Osteoblast (primary cell): ENCODE measurements around the gene GPR33. TPM values are rescaled to one million over a fixed set of nuclear protein-coding genes. Genes with fewer than 3 reads are reported as not detected.

Source experiments
- DNase-seq: peaks from one replicate; pipeline ENCODE4 v3.0.0; 2011; ENCODE audit warnings: low spot score, mixed read lengths; ENCODE audit not compliant: insufficient read length; ENCODE audit errors: missing footprints
- H2AFZ ChIP-seq: 2 replicates; pipeline ENCODE4 v1.6.0; 2011; ENCODE audit warnings: mild to moderate bottlenecking, low read length
- H3K27ac ChIP-seq: 2 replicates; pipeline ENCODE4 v1.5.1; 2011; ENCODE audit warnings: mild to moderate bottlenecking, low read depth, low read length, moderate library complexity
- H3K27me3 ChIP-seq: 2 replicates; pipeline ENCODE4 v1.6.0; 2012; ENCODE audit warnings: mild to moderate bottlenecking, control low read depth, inconsistent platforms, low read length, moderate library complexity; ENCODE audit not compliant: insufficient read depth
- H3K36me3 ChIP-seq: 2 replicates; pipeline ENCODE4 v1.5.1; 2011; ENCODE audit warnings: mild to moderate bottlenecking, low read length, control low read depth, moderate library complexity; ENCODE audit not compliant: insufficient read depth
- H3K4me1 ChIP-seq: 2 replicates; pipeline ENCODE4 v1.5.1; 2011; ENCODE audit warnings: mild to moderate bottlenecking, low read length, control low read depth, moderate library complexity; ENCODE audit not compliant: insufficient read depth
- H3K4me2 ChIP-seq: 2 replicates; pipeline ENCODE4 v1.6.0; 2011; ENCODE audit warnings: mild to moderate bottlenecking, low read length; ENCODE audit not compliant: insufficient read depth
- H3K4me3 ChIP-seq: fragments of 200-600 bp; sonication (generic); 3 replicates; pipeline ENCODE4 v1.5.1; 2012; ENCODE audit warnings: mild to moderate bottlenecking, low read length, inconsistent platforms; ENCODE audit not compliant: insufficient read depth
- H3K79me2 ChIP-seq: 2 replicates; pipeline ENCODE4 v1.6.0; 2012; ENCODE audit warnings: mild to moderate bottlenecking, low read length, control low read depth, inconsistent platforms; ENCODE audit not compliant: insufficient read depth
- H3K9me3 ChIP-seq: 2 replicates; pipeline ENCODE4 v1.5.1; 2011; ENCODE audit warnings: low read depth, low read length, control low read depth
- H4K20me1 ChIP-seq: 2 replicates; pipeline ENCODE4 v1.6.0; 2012; ENCODE audit warnings: mild to moderate bottlenecking, low read length, control low read depth; ENCODE audit not compliant: insufficient read depth
- total RNA-seq: library from RNA; depleted of rRNA; stranded (reverse); fragments of >200 nt; gene quantifications from 2 replicates; pipeline ENCODE4 v1.2.3, GENCODE V29; 2012
- TF ChIP-seq, protein P1 (sequence below): IDR thresholded peaks from 2 replicates; pipeline ENCODE4 v1.5.1; 2011; ENCODE audit warnings: mild to moderate bottlenecking, low read depth, low read length, moderate library complexity; ENCODE audit errors: extremely low read depth

The GPR33 gene
- total RNA-seq, 1 donor, result not detected

GRCh38 chr14:31489691-31490090, 1.9 kb upstream of the GPR33 start:
- no peak overlapping the region for H3K4me3 ChIP-seq
- H4K20me1 ChIP-seq, result no peaks in the 10 kb centered on the region
- TF ChIP-seq, protein P1, sequence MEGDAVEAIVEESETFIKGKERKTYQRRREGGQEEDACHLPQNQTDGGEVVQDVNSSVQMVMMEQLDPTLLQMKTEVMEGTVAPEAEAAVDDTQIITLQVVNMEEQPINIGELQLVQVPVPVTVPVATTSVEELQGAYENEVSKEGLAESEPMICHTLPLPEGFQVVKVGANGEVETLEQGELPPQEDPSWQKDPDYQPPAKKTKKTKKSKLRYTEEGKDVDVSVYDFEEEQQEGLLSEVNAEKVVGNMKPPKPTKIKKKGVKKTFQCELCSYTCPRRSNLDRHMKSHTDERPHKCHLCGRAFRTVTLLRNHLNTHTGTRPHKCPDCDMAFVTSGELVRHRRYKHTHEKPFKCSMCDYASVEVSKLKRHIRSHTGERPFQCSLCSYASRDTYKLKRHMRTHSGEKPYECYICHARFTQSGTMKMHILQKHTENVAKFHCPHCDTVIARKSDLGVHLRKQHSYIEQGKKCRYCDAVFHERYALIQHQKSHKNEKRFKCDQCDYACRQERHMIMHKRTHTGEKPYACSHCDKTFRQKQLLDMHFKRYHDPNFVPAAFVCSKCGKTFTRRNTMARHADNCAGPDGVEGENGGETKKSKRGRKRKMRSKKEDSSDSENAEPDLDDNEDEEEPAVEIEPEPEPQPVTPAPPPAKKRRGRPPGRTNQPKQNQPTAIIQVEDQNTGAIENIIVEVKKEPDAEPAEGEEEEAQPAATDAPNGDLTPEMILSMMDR, result no peak
- DNase-seq, result no peak
- H2AFZ ChIP-seq, result no peak overlapping the region
- H3K27me3 ChIP-seq, result no peaks in the 10 kb centered on the region
- no peak overlapping the region for H3K27ac ChIP-seq
- no peaks in the 10 kb centered on the region for H3K79me2 ChIP-seq
- no peak overlapping the region for H3K4me2 ChIP-seq
- no peaks in the 10 kb centered on the region for H3K36me3 ChIP-seq
- no peaks in the 10 kb centered on the region for H3K4me1 ChIP-seq
- H3K9me3 ChIP-seq, result no peaks in the 10 kb centered on the region

DNA sequence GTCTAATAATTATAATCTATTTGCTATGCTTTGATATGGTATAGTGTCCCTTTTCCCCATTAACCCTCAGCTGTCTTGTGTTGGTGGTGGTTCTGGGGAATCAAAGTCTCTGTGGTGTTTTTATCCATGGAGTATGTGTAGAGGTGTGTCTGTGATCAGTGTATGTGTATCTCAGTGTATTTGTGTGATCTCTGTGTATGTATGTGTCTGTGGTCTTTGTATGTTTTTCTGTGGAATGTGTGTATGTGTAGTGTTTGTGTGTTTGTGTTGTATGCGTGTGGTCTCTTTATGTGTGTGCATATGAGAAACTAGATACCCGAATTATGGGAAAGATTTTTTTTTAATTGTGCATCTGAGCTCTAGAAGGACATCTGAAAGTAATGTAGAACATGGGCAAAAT, 1.1 kb downstream of the GPR33 start:
- Histone ChIP-seq H3K4me2 (no peak overlapping the region), H4K20me1 (no peaks in the 10 kb centered on the region), H2AFZ (no peak overlapping the region), H3K27me3 (no peaks in the 10 kb centered on the region), H3K4me1 (no peaks in the 10 kb centered on the region), H3K36me3 (no peaks in the 10 kb centered on the region), H3K4me3 (no peak overlapping the region), H3K27ac (no peak overlapping the region), H3K79me2 (no peaks in the 10 kb centered on the region), H3K9me3 (no peaks in the 10 kb centered on the region)
- DNase-seq, result no peak
- TF ChIP-seq, protein P1, result no peak

- H2AFZ ChIP-seq, result no peak overlapping the region
- no peaks in the 10 kb centered on the region for H3K9me3 ChIP-seq
- TF ChIP-seq, protein P1, result no peak
- H3K4me3 ChIP-seq, result no peak overlapping the region
- H3K36me3 ChIP-seq, result no peaks in the 10 kb centered on the region
- H3K4me1 ChIP-seq, result no peaks in the 10 kb centered on the region
- H4K20me1 ChIP-seq, result no peaks in the 10 kb centered on the region
- no peak for DNase-seq
- no peak overlapping the region for H3K4me2 ChIP-seq
- no peak overlapping the region for H3K27ac ChIP-seq
- peaks cover under 1% of the 10 kb centered on the region for H3K27me3 ChIP-seq
- no peaks in the 10 kb centered on the region for H3K79me2 ChIP-seq
Observed at GRCh38 chr14:31484754-31485153, 3.1 kb downstream of the GPR33 start.

GRCh38 chr14:31480156-31480555, 7.7 kb downstream of the GPR33 start:
- Histone ChIP-seq H2AFZ (no peak overlapping the region), H3K27ac (no peak overlapping the region), H3K4me3 (no peak overlapping the region), H4K20me1 (no peaks in the 10 kb centered on the region), H3K79me2 (no peaks in the 10 kb centered on the region), H3K36me3 (no peaks in the 10 kb centered on the region), H3K4me1 (no peaks in the 10 kb centered on the region), H3K4me2 (no peak overlapping the region), H3K9me3 (no peaks in the 10 kb centered on the region), H3K27me3 (peaks cover 3% of the 10 kb centered on the region)
- no peak for DNase-seq
- TF ChIP-seq, protein P1, result no peak
